ENCODE data around the gene CCKAR. TPM values are rescaled to one million over a fixed set of nuclear protein-coding genes. Genes with fewer than 3 reads are reported as not detected.

CCKAR gene
- total and polyA plus RNA-seq, 10 of the 15 experiments (the other 5 are each of a cell fraction or from before 2014, with no cell fraction given) = not detected

GRCh38 chr4:26466578-26467270 is 23.6 kb downstream of the CCKAR start (continued):
- TF ChIP-seq, protein P1, sequence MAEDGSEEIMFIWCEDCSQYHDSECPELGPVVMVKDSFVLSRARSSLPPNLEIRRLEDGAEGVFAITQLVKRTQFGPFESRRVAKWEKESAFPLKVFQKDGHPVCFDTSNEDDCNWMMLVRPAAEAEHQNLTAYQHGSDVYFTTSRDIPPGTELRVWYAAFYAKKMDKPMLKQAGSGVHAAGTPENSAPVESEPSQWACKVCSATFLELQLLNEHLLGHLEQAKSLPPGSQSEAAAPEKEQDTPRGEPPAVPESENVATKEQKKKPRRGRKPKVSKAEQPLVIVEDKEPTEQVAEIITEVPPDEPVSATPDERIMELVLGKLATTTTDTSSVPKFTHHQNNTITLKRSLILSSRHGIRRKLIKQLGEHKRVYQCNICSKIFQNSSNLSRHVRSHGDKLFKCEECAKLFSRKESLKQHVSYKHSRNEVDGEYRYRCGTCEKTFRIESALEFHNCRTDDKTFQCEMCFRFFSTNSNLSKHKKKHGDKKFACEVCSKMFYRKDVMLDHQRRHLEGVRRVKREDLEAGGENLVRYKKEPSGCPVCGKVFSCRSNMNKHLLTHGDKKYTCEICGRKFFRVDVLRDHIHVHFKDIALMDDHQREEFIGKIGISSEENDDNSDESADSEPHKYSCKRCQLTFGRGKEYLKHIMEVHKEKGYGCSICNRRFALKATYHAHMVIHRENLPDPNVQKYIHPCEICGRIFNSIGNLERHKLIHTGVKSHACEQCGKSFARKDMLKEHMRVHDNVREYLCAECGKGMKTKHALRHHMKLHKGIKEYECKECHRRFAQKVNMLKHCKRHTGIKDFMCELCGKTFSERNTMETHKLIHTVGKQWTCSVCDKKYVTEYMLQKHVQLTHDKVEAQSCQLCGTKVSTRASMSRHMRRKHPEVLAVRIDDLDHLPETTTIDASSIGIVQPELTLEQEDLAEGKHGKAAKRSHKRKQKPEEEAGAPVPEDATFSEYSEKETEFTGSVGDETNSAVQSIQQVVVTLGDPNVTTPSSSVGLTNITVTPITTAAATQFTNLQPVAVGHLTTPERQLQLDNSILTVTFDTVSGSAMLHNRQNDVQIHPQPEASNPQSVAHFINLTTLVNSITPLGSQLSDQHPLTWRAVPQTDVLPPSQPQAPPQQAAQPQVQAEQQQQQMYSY (CRISPR knock-in tag; IDR thresholded peaks at IDR 0.05) = no peak
- no peak for TF ChIP-seq RAD21 (IDR thresholded peaks at IDR 0.05; ENCODE audit: insufficient read depth, low read depth, low read length)

GRCh38 chr4:26464420-26465095 is 25.7 kb downstream of the CCKAR start:
- no TSS peak for BruUV-seq (replicated peaks)
- H2AFZ ChIP-seq (ENCODE audit: control insufficient read depth, low read depth, low read length) = no peak overlapping the region
- ChIA-PET CTCF (interaction anchor here (0.6 to 1.7 kb wide), 3 partner anchors 21 to 461 kb away, joined by 3 to 7 read pairs (median 4); no protein-coding TSS in a partner anchor), SMC1A (ENCODE audit: uncharacterized antibody, unreplicated experiment) (interaction anchor here (2.4 kb wide), 1 partner anchor 16 kb away, joined by 6 read pairs; no protein-coding TSS in a partner anchor), POLR2A (no interaction called here), RAD21 (ENCODE audit: unreplicated experiment) (no interaction called here)
- H3K27me3 ChIP-seq (replicated peaks in 1 of 2; ENCODE audit: control insufficient read depth in 2 of 2, insufficient read depth in 2 of 2, low read length in 1 of 2) = peaks cover 0 to 2% of the 10 kb centered on the region in 2 experiments; a peak in 2 of 4 replicates
- no peak overlapping the region for H3K4me3 ChIP-seq
- intact Hi-C loops (cut with micrococcal nuclease; ENCODE audit: unreplicated experiment) (no loop called here), in situ Hi-C loops (cut with MboI) (no loop called here)
- ATAC-seq (no peak), FAIRE-seq (no peak), DNase-seq (ENCODE audit: low read depth, low spot score) (no peak)
- WGBS (ENCODE audit: insufficient coverage, insufficient replicate concordance, low lambda C conversion rate, missing lambda C conversion rate) = 72% methylated on average over 14 of the region's 14 CpGs
- no peak overlapping the region for H3K27ac ChIP-seq (ENCODE audit: control insufficient read depth, insufficient read depth)
- no peaks in the 10 kb centered on the region for H4K20me1 ChIP-seq (ENCODE audit: control insufficient read depth, insufficient read depth)
- H3K79me2 ChIP-seq (ENCODE audit: control insufficient read depth, insufficient read depth, low read length) = no peaks in the 10 kb centered on the region
- H3K36me3 ChIP-seq (ENCODE audit: control insufficient read depth in 2 of 2, insufficient read depth in 2 of 2, low read length in 1 of 2) = no peaks in the 10 kb centered on the region
- H3K4me1 ChIP-seq (ENCODE audit: control insufficient read depth, insufficient read depth, low read length) = no peaks in the 10 kb centered on the region
- H3K9ac ChIP-seq (ENCODE audit: control insufficient read depth, insufficient read depth, low read length) = no peak overlapping the region
- no peak overlapping the region for H3K4me2 ChIP-seq (ENCODE audit: control insufficient read depth, insufficient read depth)
- H3K9me3 ChIP-seq (replicated peaks; ENCODE audit: control insufficient read depth, insufficient read depth, low read length) = no peaks in the 10 kb centered on the region
- TF ChIP-seq SPI1 (IDR thresholded peaks at IDR 0.05; ENCODE audit: borderline replicate concordance, insufficient read depth, low read depth, low read length) (no peak), YY1 (IDR thresholded peaks at IDR 0.05; ENCODE audit: low read depth, low read length) (no peak), E2F8 (IDR thresholded peaks at IDR 0.05; ENCODE audit: low read depth, partially characterized antibody) (no peak), RAD21 (IDR thresholded peaks at IDR 0.05; ENCODE audit: insufficient read depth, low read depth, low read length) (no peak), HDGF (IDR thresholded peaks at IDR 0.05) (no peak), MEF2A (IDR thresholded peaks at IDR 0.05; ENCODE audit: insufficient read depth, low read depth, low read length) (no peak), NFXL1 (IDR thresholded peaks at IDR 0.05; ENCODE audit: borderline replicate concordance) (no peak), ZNF217 (IDR thresholded peaks at IDR 0.05) (no peak)
- TF ChIP-seq, protein P1 (CRISPR knock-in tag; IDR thresholded peaks at IDR 0.05) = no peak

Data from GM12878 (cell line).